GM12865 (cell line): ENCODE measurements around the gene RTTN.

Experiments used
- DNase-seq: peaks from one replicate; pipeline ENCODE4 v3.0.0; 2010; ENCODE audit warnings: low read depth
- H3K4me3 ChIP-seq: 2 replicates; pipeline ENCODE4 v1.5.1; 2011; ENCODE audit warnings: mild to moderate bottlenecking, low read depth, low read length, control low read depth
- CTCF ChIP-seq: IDR thresholded peaks from 2 replicates; pipeline ENCODE4 v1.5.1; 2011; ENCODE audit warnings: low read length, control low read depth, low read depth, inconsistent platforms; ENCODE audit not compliant: insufficient read depth; ENCODE audit errors: missing control alignments

RTTN gene

DNA sequence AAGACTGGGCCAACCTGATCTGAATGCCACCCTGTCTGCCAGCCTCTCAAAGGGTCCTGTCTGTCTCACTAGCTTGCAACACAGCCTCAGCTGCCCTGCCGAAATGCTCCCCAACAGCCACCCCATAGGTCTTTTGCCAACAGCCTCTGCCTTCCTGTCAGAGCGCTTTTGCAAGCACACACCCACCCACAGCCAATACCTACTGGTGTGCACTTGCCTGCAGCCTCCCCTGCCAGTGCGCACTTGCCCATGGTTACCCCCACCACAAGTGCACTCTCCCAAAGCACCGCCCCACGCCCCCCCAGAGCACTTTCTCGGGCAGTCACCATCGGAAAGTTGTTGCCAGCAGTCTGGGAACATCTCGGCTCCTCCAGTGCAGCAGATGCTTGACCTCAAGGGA lies 48.6 kb downstream of the RTTN start:
- H3K4me3 ChIP-seq: no peak overlapping the region
- DNase-seq: no peak
- no peak for TF ChIP-seq CTCF

GRCh38 chr18:70154591-70155194 lies 50.8 kb downstream of the RTTN start:
- no peak overlapping the region for H3K4me3 ChIP-seq
- no peak for TF ChIP-seq CTCF
- DNase-seq: no peak

DNA sequence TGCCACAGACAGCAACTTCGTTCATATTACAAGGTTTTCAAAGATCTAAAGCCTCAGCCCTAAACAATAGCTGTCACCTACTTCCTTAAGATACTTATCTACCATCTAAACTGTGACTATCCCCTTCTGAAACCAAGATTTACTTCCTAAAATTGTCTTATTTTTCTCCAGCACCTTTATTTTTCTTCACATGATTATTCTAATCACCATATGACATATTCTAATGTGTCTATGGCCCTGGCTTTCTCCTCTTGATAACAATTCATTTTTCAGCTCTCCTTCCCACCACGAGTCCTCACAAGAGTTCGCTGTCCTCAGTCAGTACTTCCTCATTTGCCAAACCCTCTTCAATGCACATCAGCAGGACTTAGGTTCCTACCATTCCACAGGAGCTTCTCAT lies 53.9 kb downstream of the RTTN start:
- no peak for DNase-seq
- no peak for TF ChIP-seq CTCF
- no peak overlapping the region for H3K4me3 ChIP-seq

- no peak for TF ChIP-seq CTCF
- no peak for DNase-seq
- no peak overlapping the region for H3K4me3 ChIP-seq
These were observed 55.7 kb downstream of the RTTN start for GRCh38 chr18:70149616-70150301.

GRCh38 chr18:70149156-70149555 lies 56.3 kb downstream of the RTTN start:
- TF ChIP-seq CTCF: no peak
- no peak for DNase-seq
- no peak overlapping the region for H3K4me3 ChIP-seq

DNA sequence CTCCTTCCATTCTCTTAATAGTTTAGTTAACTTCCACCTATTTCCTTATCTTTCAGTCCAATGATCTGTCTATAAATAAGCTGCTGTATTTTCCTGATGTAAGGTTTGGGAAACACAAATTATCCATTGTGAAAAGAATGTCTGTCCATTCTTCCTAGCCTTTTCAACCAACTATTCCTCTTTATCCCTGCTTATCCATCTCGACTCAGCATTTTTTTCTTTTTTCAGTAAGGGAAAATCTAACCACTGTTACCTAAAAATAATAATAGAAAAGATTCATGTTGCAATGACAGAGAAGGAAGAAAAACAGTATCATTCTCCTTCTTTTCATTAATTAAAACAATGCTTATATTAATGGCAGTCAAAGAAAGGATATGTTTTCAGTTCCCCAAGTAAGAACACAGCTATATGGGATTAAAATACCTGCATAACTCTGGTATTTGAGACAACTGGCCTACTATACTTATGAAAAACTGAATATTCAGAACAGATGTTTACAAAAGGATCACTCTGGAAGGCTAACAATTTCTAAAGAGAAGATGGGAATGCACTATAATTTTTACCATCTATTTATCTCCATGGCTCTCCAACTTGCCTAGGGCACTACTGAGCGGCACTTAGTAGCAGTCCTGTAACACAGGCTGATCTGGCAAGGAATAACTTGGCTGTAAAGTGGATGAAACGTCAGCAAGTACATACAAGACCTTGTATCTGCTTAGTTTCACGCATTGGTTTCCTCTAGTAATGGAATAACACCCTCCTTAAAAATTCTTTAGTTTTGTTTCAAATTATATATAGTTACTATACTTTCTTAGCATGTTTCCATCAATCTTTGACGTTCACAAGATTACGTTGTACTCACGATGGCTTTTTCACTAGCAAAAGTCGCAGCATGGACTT lies 57.2 kb downstream of the RTTN start:
- no peak for TF ChIP-seq CTCF

More for the DNA sequence above, 57.2 kb downstream of the RTTN start:
- no peak for DNase-seq
- H3K4me3 ChIP-seq: no peak overlapping the region
